Measurements from ENCODE around the gene MLLT1. TPM values are rescaled to one million over a fixed set of nuclear protein-coding genes. Genes with fewer than 3 reads are reported as not detected.

The MLLT1 gene
- total and polyA plus RNA-seq, 2 donors (not counting 1 experiment from before 2014, with no cell fraction given): 6.4 to 13.7 TPM

DNA sequence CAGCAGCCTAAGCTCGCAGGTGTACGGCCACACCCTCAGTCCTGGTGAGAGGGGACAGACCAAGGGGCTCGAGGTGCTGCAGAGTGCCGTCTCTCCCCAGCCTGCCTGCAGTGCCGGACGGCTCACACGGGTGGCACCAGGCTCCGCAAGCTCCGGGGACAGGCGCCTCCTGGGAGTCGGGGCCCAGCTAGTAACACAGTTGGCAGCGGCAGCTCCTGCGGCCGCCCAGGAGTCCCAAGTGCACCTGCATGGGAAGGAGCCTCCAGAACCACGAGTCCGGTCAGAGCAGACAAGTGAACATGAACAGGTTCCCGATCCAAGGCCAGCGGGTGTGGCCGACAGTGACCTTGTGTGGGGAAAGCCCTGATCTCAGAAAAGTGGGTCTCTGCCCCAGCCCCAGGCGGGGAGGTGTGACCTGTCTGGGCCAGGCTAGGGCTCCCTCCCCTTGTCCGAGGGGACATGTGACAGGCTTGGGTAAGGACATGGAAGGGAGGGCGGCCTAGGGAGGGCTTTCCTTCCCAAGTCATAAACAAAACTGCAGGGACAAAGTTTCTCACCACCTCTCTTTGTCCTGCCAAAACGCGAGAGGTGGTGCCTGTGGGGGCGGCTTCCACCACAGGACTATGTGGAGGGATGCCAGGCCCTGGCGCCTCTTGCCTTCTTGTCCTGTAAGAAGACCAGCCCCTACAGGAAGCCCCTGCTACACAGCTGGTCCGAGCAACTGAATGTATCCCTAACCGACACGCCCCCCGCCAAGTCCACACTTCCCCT is 46.5 kb downstream of the MLLT1 start:
- H3K4me2 ChIP-seq (ENCODE audit: extremely low read depth, insufficient read depth, low read length): peak overlapping the region; percentile 62
- no peaks in the 10 kb centered on the region for H4K20me1 ChIP-seq (ENCODE audit: control insufficient read depth, extremely low read depth, insufficient read depth, low read length)
- H3K27me3 ChIP-seq (ENCODE audit: control insufficient read depth, insufficient read depth, low read length): no peaks in the 10 kb centered on the region
- H3K9me3 ChIP-seq (ENCODE audit: control insufficient read depth, insufficient read depth, low read depth, low read length): no peaks in the 10 kb centered on the region
- H3K9ac ChIP-seq (ENCODE audit: insufficient read depth, low read length): peak overlapping the region; percentile 30
- peak; percentile 27 to 86 for DNase-seq (ENCODE audit: low read depth in 2 of 2)
- peak overlapping the region; percentile 73 for H3K27ac ChIP-seq (ENCODE audit: insufficient read depth, low read length)
- peaks cover 14% of the 10 kb centered on the region for H3K36me3 ChIP-seq (ENCODE audit: control insufficient read depth, insufficient read depth, low read length)
- no peak overlapping the region for H3K4me3 ChIP-seq (replicated peaks in 1 of 4; ENCODE audit: control extremely low read depth in 1 of 4, insufficient read depth in 1 of 4, low read depth in 3 of 4, low read length in 4 of 4)
- no peak overlapping the region for H2AFZ ChIP-seq (ENCODE audit: low read length)
- H3K79me2 ChIP-seq (ENCODE audit: control insufficient read depth, insufficient read depth, low read length): peaks cover 68% of the 10 kb centered on the region
- no peak for TF ChIP-seq EZH2 (IDR thresholded peaks at IDR 0.05; ENCODE audit: low read length, missing control alignments)
- no peak for TF ChIP-seq CTCF (conservative IDR thresholded peaks at IDR 0.05 in 1 of 2, IDR thresholded peaks at IDR 0.05 in 1 of 2; ENCODE audit: low read depth in 1 of 2, low read length in 2 of 2)
- peaks cover 31% of the 10 kb centered on the region for H3K4me1 ChIP-seq (ENCODE audit: control insufficient read depth, extremely low read depth, insufficient read depth, low read length)

- Histone ChIP-seq H3K79me2 (ENCODE audit: control insufficient read depth, insufficient read depth, low read length) (peaks cover 63% of the 10 kb centered on the region), H3K4me3 (replicated peaks in 1 of 4; ENCODE audit: control extremely low read depth in 1 of 4, insufficient read depth in 1 of 4, low read depth in 3 of 4, low read length in 4 of 4) (no peak overlapping the region), H3K9me3 (ENCODE audit: control insufficient read depth, insufficient read depth, low read depth, low read length) (no peaks in the 10 kb centered on the region), H3K27me3 (ENCODE audit: control insufficient read depth, insufficient read depth, low read length) (no peaks in the 10 kb centered on the region), H3K36me3 (ENCODE audit: control insufficient read depth, insufficient read depth, low read length) (peaks cover 14% of the 10 kb centered on the region), H3K9ac (ENCODE audit: insufficient read depth, low read length) (peak overlapping the region; percentile 30), H3K4me2 (ENCODE audit: extremely low read depth, insufficient read depth, low read length) (peak overlapping the region; percentile 62), H2AFZ (ENCODE audit: low read length) (no peak overlapping the region), H3K4me1 (ENCODE audit: control insufficient read depth, extremely low read depth, insufficient read depth, low read length) (peaks cover 29% of the 10 kb centered on the region), H4K20me1 (ENCODE audit: control insufficient read depth, extremely low read depth, insufficient read depth, low read length) (no peaks in the 10 kb centered on the region), H3K27ac (ENCODE audit: insufficient read depth, low read length) (peak overlapping the region; percentile 73)
- peak; percentile 67 to 94 for DNase-seq (ENCODE audit: low read depth in 2 of 2)
- TF ChIP-seq CTCF (conservative IDR thresholded peaks at IDR 0.05 in 1 of 2, IDR thresholded peaks at IDR 0.05 in 1 of 2; ENCODE audit: low read depth in 1 of 2, low read length in 2 of 2) (no peak), EZH2 (IDR thresholded peaks at IDR 0.05; ENCODE audit: low read length, missing control alignments) (no peak)
These were observed 47.1 kb downstream of the MLLT1 start for GRCh38 chr19:6232601-6233055.

- no peaks in the 10 kb centered on the region for H3K9me3 ChIP-seq (ENCODE audit: control insufficient read depth, insufficient read depth, low read depth, low read length)
- no peak for DNase-seq (ENCODE audit: low read depth in 2 of 2)
- H3K27ac ChIP-seq (ENCODE audit: insufficient read depth, low read length): no peak overlapping the region
- H2AFZ ChIP-seq (ENCODE audit: low read length): no peak overlapping the region
- H3K9ac ChIP-seq (ENCODE audit: insufficient read depth, low read length): no peak overlapping the region
- H4K20me1 ChIP-seq (ENCODE audit: control insufficient read depth, extremely low read depth, insufficient read depth, low read length): no peaks in the 10 kb centered on the region
- H3K36me3 ChIP-seq (ENCODE audit: control insufficient read depth, insufficient read depth, low read length): peaks cover 18% of the 10 kb centered on the region
- peaks cover 51% of the 10 kb centered on the region for H3K79me2 ChIP-seq (ENCODE audit: control insufficient read depth, insufficient read depth, low read length)
- no peak overlapping the region for H3K4me2 ChIP-seq (ENCODE audit: extremely low read depth, insufficient read depth, low read length)
- TF ChIP-seq EZH2 (IDR thresholded peaks at IDR 0.05; ENCODE audit: low read length, missing control alignments): no peak
- no peak for TF ChIP-seq CTCF (conservative IDR thresholded peaks at IDR 0.05 in 1 of 2, IDR thresholded peaks at IDR 0.05 in 1 of 2; ENCODE audit: low read depth in 1 of 2, low read length in 2 of 2)
- peaks cover 29% of the 10 kb centered on the region for H3K4me1 ChIP-seq (ENCODE audit: control insufficient read depth, extremely low read depth, insufficient read depth, low read length)
- no peaks in the 10 kb centered on the region for H3K27me3 ChIP-seq (ENCODE audit: control insufficient read depth, insufficient read depth, low read length)
- H3K4me3 ChIP-seq (replicated peaks in 1 of 4; ENCODE audit: control extremely low read depth in 1 of 4, insufficient read depth in 1 of 4, low read depth in 3 of 4, low read length in 4 of 4): no peak overlapping the region
These were observed 48.8 kb downstream of the MLLT1 start for GRCh38 chr19:6230991-6231448.

Measured in fibroblast of lung (primary cell).